Mucosa of rectum (tissue), 2 donors: Measurements from ENCODE around the gene SRGAP1.

Experiments used
- H3K27ac ChIP-seq, 2 donors: one replicate each; pipeline ENCODE4 v1.7.0; 2013; ENCODE audit warnings: inconsistent platforms in 2 of 2, low read depth in 2 of 2, low read length in 2 of 2
- H3K27me3 ChIP-seq, 2 donors: one replicate each; pipeline ENCODE4 v1.7.0; 2013; ENCODE audit warnings: low read length in 2 of 2; ENCODE audit not compliant: control insufficient read depth in 2 of 2, insufficient read depth in 2 of 2
- H3K36me3 ChIP-seq, 2 donors: one replicate each; pipeline ENCODE4 v1.7.0; 2013; ENCODE audit warnings: low read length in 2 of 2; ENCODE audit not compliant: control insufficient read depth in 2 of 2, insufficient read depth in 2 of 2
- H3K4me1 ChIP-seq, 2 donors: one replicate each; pipeline ENCODE4 v1.7.0; 2013; ENCODE audit warnings: low read length in 2 of 2, mild to moderate bottlenecking in 1 of 2; ENCODE audit not compliant: control insufficient read depth in 2 of 2, insufficient read depth in 2 of 2
- H3K4me3 ChIP-seq, 2 donors: one replicate each; pipeline ENCODE4 v1.7.0; 2013; ENCODE audit warnings: low read length in 2 of 2
- H3K9ac ChIP-seq, 2 donors: one replicate each; pipeline ENCODE4 v1.7.0; 2013; ENCODE audit warnings: low read length in 2 of 2, low read depth in 1 of 2, mild to moderate bottlenecking in 1 of 2
- H3K9me3 ChIP-seq, 2 donors: one replicate each; pipeline ENCODE4 v1.7.0; 2013; ENCODE audit warnings: low read length in 2 of 2; ENCODE audit not compliant: control insufficient read depth in 2 of 2
- donor health status: healthy.
- donor health status: Normal muscosa, but diverticular disease.

SRGAP1 gene

GRCh38 chr12:64205542-64205941, 361.0 kb downstream of the SRGAP1 start:
- Histone ChIP-seq H3K27ac (no peak overlapping the region), H3K4me3 (no peak overlapping the region), H3K9me3 (no peaks in the 10 kb centered on the region), H3K36me3 (peaks cover 4 to 6% of the 10 kb centered on the region in 2 donors), H3K4me1 (no peaks in the 10 kb centered on the region), H3K27me3 (no peaks in the 10 kb centered on the region), H3K9ac (no peak overlapping the region)

- no peaks in the 10 kb centered on the region for H3K27me3 ChIP-seq
- H3K4me1 ChIP-seq, result no peaks in the 10 kb centered on the region
- no peak overlapping the region for H3K9ac ChIP-seq
- H3K36me3 ChIP-seq, result peaks cover 7 to 15% of the 10 kb centered on the region in 2 donors
- no peak overlapping the region for H3K4me3 ChIP-seq
- no peaks in the 10 kb centered on the region for H3K9me3 ChIP-seq
- no peak overlapping the region for H3K27ac ChIP-seq
These were observed 363.0 kb downstream of the SRGAP1 start for GRCh38 chr12:64207453-64207852.
